GM19372 (cell line): ENCODE results near the gene LCP2.

Source experiments
- ATAC-seq: cut with Tn5 transposase; IDR thresholded peaks from one replicate; pipeline ENCODE4 v1.9.1; 2021; ENCODE audit warnings: mild to moderate bottlenecking, low read depth, moderate library complexity; ENCODE audit not compliant: unreplicated experiment

Gene LCP2

GRCh38 chr5:170296935-170297588 lies 515 bp downstream of the LCP2 start:
- ATAC-seq, result peak; percentile 61

GRCh38 chr5:170296036-170296934 lies 1.3 kb downstream of the LCP2 start:
- ATAC-seq, result no peak

GRCh38 chr5:170294556-170294955 lies 3.0 kb downstream of the LCP2 start:
- ATAC-seq, result no peak

- ATAC-seq, result no peak
These were observed 3.5 kb downstream of the LCP2 start for GRCh38 chr5:170294057-170294456.

- ATAC-seq, result peak; percentile 69
These were observed 4.3 kb downstream of the LCP2 start for GRCh38 chr5:170293273-170293672.

- no peak for ATAC-seq
These were observed 5.1 kb downstream of the LCP2 start for GRCh38 chr5:170292179-170293104.

GRCh38 chr5:170290498-170290897 lies 7.1 kb downstream of the LCP2 start:
- ATAC-seq, result no peak

GRCh38 chr5:170289764-170290163 lies 7.8 kb downstream of the LCP2 start:
- ATAC-seq, result no peak

- no peak for ATAC-seq
These were observed 8.5 kb downstream of the LCP2 start for GRCh38 chr5:170289121-170289520.

- ATAC-seq, result no peak
These were observed 9.0 kb downstream of the LCP2 start for GRCh38 chr5:170288551-170288950.

GRCh38 chr5:170288151-170288550 lies 9.4 kb downstream of the LCP2 start:
- no peak for ATAC-seq

GRCh38 chr5:170287532-170287931 lies 10.0 kb downstream of the LCP2 start:
- ATAC-seq, result no peak

GRCh38 chr5:170286386-170286925 lies 11.1 kb downstream of the LCP2 start:
- no peak for ATAC-seq

- ATAC-seq, result no peak
These were observed 12.4 kb downstream of the LCP2 start for GRCh38 chr5:170285181-170285580.

GRCh38 chr5:170284231-170284630 lies 13.3 kb downstream of the LCP2 start:
- no peak for ATAC-seq

GRCh38 chr5:170283296-170283695 lies 14.3 kb downstream of the LCP2 start:
- no peak for ATAC-seq

- no peak for ATAC-seq
These were observed 17.5 kb downstream of the LCP2 start for GRCh38 chr5:170280011-170280493.

- ATAC-seq, result no peak
These were observed 18.1 kb downstream of the LCP2 start for GRCh38 chr5:170279459-170279817.

- peak; percentile 88 for ATAC-seq
These were observed 18.7 kb downstream of the LCP2 start for GRCh38 chr5:170278611-170279458.
